Kidney (tissue), 14 donors: ENCODE data around the gene KRT5. TPM values are rescaled to one million over a fixed set of nuclear protein-coding genes. Genes with fewer than 3 reads are reported as not detected.

Experiments used
- DNase-seq, 5 donors: peaks; one replicate each; pipeline ENCODE4 v3.0.0-alpha.2; 2013 to 2020
- FAIRE-seq: peaks from 2 replicates; lab custom pipeline; 2012; peaks lifted over from hg19 to GRCh38; lab: Jason Lieb, UNC
- H3K27ac ChIP-seq, 2 donors: one replicate each; pipeline ENCODE4 v1.7.0; 2013; ENCODE audit warnings: low read depth in 2 of 2, low read length in 2 of 2, inconsistent platforms in 1 of 2
- H3K27me3 ChIP-seq: one replicate; pipeline ENCODE4 v1.7.1; 2013; ENCODE audit warnings: low read length, inconsistent platforms; ENCODE audit not compliant: control insufficient read depth, insufficient read depth
- H3K36me3 ChIP-seq, 3 donors: one replicate each; pipeline versions ENCODE4 v1.7.0 to v1.7.1; 2013; ENCODE audit warnings: low read length in 3 of 3, control low read depth in 1 of 3, inconsistent platforms in 1 of 3; ENCODE audit not compliant: insufficient read depth in 3 of 3, control insufficient read depth in 2 of 3
- H3K4me1 ChIP-seq, 3 donors: one replicate each; pipeline versions ENCODE4 v1.7.0 to v1.7.1; 2013; ENCODE audit warnings: low read length in 3 of 3, inconsistent platforms in 1 of 3, low read depth in 1 of 3; ENCODE audit not compliant: control insufficient read depth in 2 of 3, insufficient read depth in 2 of 3
- H3K4me3 ChIP-seq, 3 donors: one replicate each; pipeline versions ENCODE4 v1.7.0 to v1.8.1; 2013; ENCODE audit warnings: low read length in 3 of 3, control low read depth in 1 of 3, inconsistent platforms in 1 of 3
- H3K9ac ChIP-seq, 3 donors: one replicate each; pipeline versions ENCODE4 v1.7.0 to v1.7.1; 2013; ENCODE audit warnings: low read length in 3 of 3, control low read depth in 1 of 3, inconsistent platforms in 1 of 3
- H3K9me3 ChIP-seq, 3 donors: one replicate each; pipeline versions ENCODE4 v1.7.0 to v1.7.1; 2013; ENCODE audit warnings: low read length in 3 of 3, control low read depth in 1 of 3, inconsistent platforms in 1 of 3; ENCODE audit not compliant: control insufficient read depth in 2 of 3, insufficient read depth in 1 of 3
- CTCF ChIP-seq: IDR thresholded peaks from 3 replicates; pipeline ENCODE4 v1.5.1; 2012; ENCODE audit warnings: mild to moderate bottlenecking, moderate library complexity, borderline replicate concordance; ENCODE audit not compliant: insufficient read depth; ENCODE audit errors: extremely low read depth
- intact Hi-C: fragments of 100-400 bp; cut with DNase I; formaldehyde crosslinking; loops from one replicate; pipeline ENCODE4 v1.11.1; 2022
- polyA plus RNA-seq: library from polyadenylated mRNA; stranded (reverse); fragments of 350-450 nt; fragmentation: Illumina TruSeq; extraction: RNeasy Lipid Tissue Mini Kit (QIAGEN cat#74804); gene quantifications from one replicate; pipeline ENCODE4 v1.2.3, GENCODE V29; 2014; ENCODE audit warnings: low read depth, low replicate concordance; ENCODE audit not compliant: insufficient read depth
- total RNA-seq: library from RNA; stranded (reverse); fragmentation: NEBNext Ultra II Directional; extraction: Animal tissue kit (Norgen Biotek cat#: 25700); gene quantifications from one replicate; pipeline ENCODE4 v1.2.1, GENCODE V29; 2021
- donor health status: control.
- donor health status: control.
- donor health status: control.
- donor health status: control.
- donor health status: control.
- donor health status: DM: yes; HTN: yes; CAD: no.
- donor health status: Normal renal cell carcinoma (clear cell type).

The KRT5 gene
- total and polyA plus RNA-seq, 2 donors from 2014 or later: 0.69 TPM; not detected in 1

GRCh38 chr12:52477651-52478050 lies 42.5 kb downstream of the KRT5 start:
- no peak for TF ChIP-seq CTCF
- DNase-seq (no peak), FAIRE-seq (no peak)
- intact Hi-C loops: no loop called here
- H3K4me3 ChIP-seq: no peak overlapping the region
- no peak overlapping the region for H3K27ac ChIP-seq
- H3K9ac ChIP-seq: no peak overlapping the region
- H3K27me3 ChIP-seq: no peaks in the 10 kb centered on the region
- no peaks in the 10 kb centered on the region for H3K4me1 ChIP-seq
- H3K36me3 ChIP-seq: no peaks in the 10 kb centered on the region
- H3K9me3 ChIP-seq: no peaks in the 10 kb centered on the region

- intact Hi-C loops: no loop called here
- DNase-seq: no peak
- no peak overlapping the region for H3K27ac ChIP-seq
- no peak overlapping the region for H3K9ac ChIP-seq
- no peaks in the 10 kb centered on the region for H3K4me1 ChIP-seq
- no peak for FAIRE-seq
- H3K27me3 ChIP-seq: no peaks in the 10 kb centered on the region
- H3K4me3 ChIP-seq: no peak overlapping the region
- H3K36me3 ChIP-seq: no peaks in the 10 kb centered on the region
- no peaks in the 10 kb centered on the region for H3K9me3 ChIP-seq
- no peak for TF ChIP-seq CTCF
Measured at GRCh38 chr12:52474212-52474611, 46.0 kb downstream of the KRT5 start.

GRCh38 chr12:52473768-52474167 lies 46.4 kb downstream of the KRT5 start, which contains the start of gene KRT6C:
Gene KRT6C, minus strand, starts transcription at chr12:52473805. Its CDS starts 68 bp downstream, at chr12:52473737.
- no peak within 1 kb of the TSS for H3K27ac ChIP-seq
- no peak for TF ChIP-seq CTCF
- no peak within 1 kb of the TSS for H3K4me3 ChIP-seq
- no peaks in the 10 kb centered on the region for H3K4me1 ChIP-seq
- H3K36me3 ChIP-seq: no peaks in the 10 kb centered on the region
- intact Hi-C loops: no loop called here
- H3K9me3 ChIP-seq: no peaks in the 10 kb centered on the region
- DNase-seq (no peak), FAIRE-seq (no peak)
- H3K9ac ChIP-seq: no peak within 1 kb of the TSS
- no peaks in the 10 kb centered on the region for H3K27me3 ChIP-seq

GRCh38 chr12:52469853-52470252 lies 50.3 kb downstream of the KRT5 start:
- FAIRE-seq (no peak), DNase-seq (no peak)
- H3K9ac ChIP-seq: no peak overlapping the region
- TF ChIP-seq CTCF: no peak
- no peaks in the 10 kb centered on the region for H3K9me3 ChIP-seq
- H3K4me1 ChIP-seq: no peaks in the 10 kb centered on the region
- H3K27ac ChIP-seq: no peak overlapping the region
- no peak overlapping the region for H3K4me3 ChIP-seq
- no peaks in the 10 kb centered on the region for H3K36me3 ChIP-seq
- no peaks in the 10 kb centered on the region for H3K27me3 ChIP-seq
- intact Hi-C loops: no loop called here
